HepG2 (cell line): ENCODE results near the gene ERMARD. TPM values are rescaled to one million over a fixed set of nuclear protein-coding genes. Genes with fewer than 3 reads are reported as not detected.

Experiments used
- DNMT1 ChIP-seq: sonication (generic); formaldehyde crosslinking; IDR thresholded peaks from 2 replicates; pipeline ENCODE4 v1.5.1; 2020; ENCODE audit warnings: mild to moderate bottlenecking, missing genetic modification reagents
- GRHL1 ChIP-seq: sonication (generic); formaldehyde crosslinking; conservative IDR thresholded peaks from 2 replicates; pipeline ENCODE4 v1.8.0; 2022; ENCODE audit warnings: missing genetic modification reagents
- GZF1 ChIP-seq: sonication (generic); formaldehyde crosslinking; IDR thresholded peaks from 2 replicates; pipeline ENCODE4 v1.5.1; 2020; ENCODE audit warnings: mild to moderate bottlenecking, missing genetic modification reagents
- MYNN ChIP-seq: sonication (generic); formaldehyde crosslinking; IDR thresholded peaks from 2 replicates; pipeline ENCODE4 v1.4.0; 2020; ENCODE audit warnings: mild to moderate bottlenecking, low read depth, missing genetic modification reagents
- NFIC ChIP-seq: IDR thresholded peaks from 2 replicates; pipeline ENCODE4 v1.6.1; 2012; ENCODE audit warnings: mild to moderate bottlenecking, low read length, inconsistent platforms
- NONO ChIP-seq, 2 experiments: fragments of 450-650 bp in 1 of 2; sonication (generic) in 1 of 2; formaldehyde crosslinking in 1 of 2; IDR thresholded peaks in 1 of 2; conservative IDR thresholded peaks in 1 of 2; 2 replicates each; pipeline versions ENCODE4 v1.6.1 to v1.8.0; 2017 to 2022; ENCODE audit warnings: mild to moderate bottlenecking in 1 of 2, missing genetic modification reagents in 1 of 2, moderate library complexity in 1 of 2
- POLR2A ChIP-seq, 2 experiments: IDR thresholded peaks; 2 replicates each; pipeline ENCODE4 v1.6.1; 2011; ENCODE audit warnings: low read depth in 2 of 2, low read length in 2 of 2, mild to moderate bottlenecking in 1 of 2, moderate library complexity in 1 of 2; ENCODE audit not compliant: insufficient read depth in 1 of 2
- RELA ChIP-seq: sonication (generic); formaldehyde crosslinking; IDR thresholded peaks from 2 replicates; pipeline ENCODE4 v1.4.0; 2020; ENCODE audit warnings: missing genetic modification reagents
- SAFB2 ChIP-seq: sonication (generic); formaldehyde crosslinking; IDR thresholded peaks from 2 replicates; pipeline ENCODE4 v1.5.1; 2020; ENCODE audit warnings: missing genetic modification reagents, low read depth, mild to moderate bottlenecking, borderline replicate concordance
- YY1 ChIP-seq: IDR thresholded peaks from 2 replicates; pipeline ENCODE4 v1.6.1; 2011; ENCODE audit warnings: low read length, low read depth, moderate library complexity, mild to moderate bottlenecking; ENCODE audit not compliant: insufficient read depth, insufficient replicate concordance
- ZBTB33 ChIP-seq: sonication (generic); formaldehyde crosslinking; IDR thresholded peaks from 2 replicates; pipeline ENCODE4 v1.4.0; 2020; ENCODE audit warnings: missing genetic modification reagents
- ZC3H4 ChIP-seq: sonication (generic); formaldehyde crosslinking; IDR thresholded peaks from 2 replicates; pipeline ENCODE4 v1.4.0; 2020; ENCODE audit warnings: missing genetic modification reagents, borderline replicate concordance
- ZHX2 ChIP-seq, 2 experiments: sonication (generic) in 1 of 2; formaldehyde crosslinking in 1 of 2; IDR thresholded peaks; 2 replicates each; pipeline versions ENCODE4 v1.6.1 to v1.9.0; 2014 to 2022; ENCODE audit warnings: antibody characterized with exemption in 1 of 2, borderline replicate concordance in 1 of 2, inconsistent platforms in 1 of 2, low read depth in 1 of 2, missing genetic modification reagents in 1 of 2
- ZNF10 ChIP-seq: sonication (generic); formaldehyde crosslinking; IDR thresholded peaks from 2 replicates; pipeline ENCODE4 v1.4.0; 2020; ENCODE audit warnings: mild to moderate bottlenecking, low read depth, missing genetic modification reagents, borderline replicate concordance
- ZNF20 ChIP-seq: sonication (generic); formaldehyde crosslinking; IDR thresholded peaks from 2 replicates; pipeline ENCODE4 v1.4.0; 2020; ENCODE audit warnings: mild to moderate bottlenecking, moderate library complexity, missing genetic modification reagents
- ZNF337 ChIP-seq: sonication (generic); formaldehyde crosslinking; IDR thresholded peaks from 2 replicates; pipeline ENCODE4 v1.5.1; 2020; ENCODE audit warnings: missing genetic modification reagents, low read depth, mild to moderate bottlenecking, borderline replicate concordance
- ZNF644 ChIP-seq: IDR thresholded peaks from 2 replicates; pipeline ENCODE4 v1.6.1; 2016; ENCODE audit warnings: low read depth
- ZNF746 ChIP-seq: sonication (generic); formaldehyde crosslinking; IDR thresholded peaks from 2 replicates; pipeline ENCODE4 v1.8.0; 2022; ENCODE audit warnings: mild to moderate bottlenecking, missing genetic modification reagents
- ZNF775 ChIP-seq: sonication (generic); formaldehyde crosslinking; IDR thresholded peaks from 2 replicates; pipeline ENCODE4 v1.4.0; 2020; ENCODE audit warnings: missing genetic modification reagents, mild to moderate bottlenecking, moderate library complexity, borderline replicate concordance
- ZSCAN21 ChIP-seq: sonication (generic); formaldehyde crosslinking; IDR thresholded peaks from 2 replicates; pipeline ENCODE4 v1.8.0; 2022; ENCODE audit warnings: mild to moderate bottlenecking, missing genetic modification reagents, moderate library complexity, borderline replicate concordance
- polyA plus RNA-seq, 8 experiments: library from polyadenylated mRNA; depleted of rRNA in 3 of 8; stranded (reverse) in 7 of 8; unstranded in 1 of 8; fragments of >200 nt; fragmentation: Illumina TruSeq in 4 of 8; extraction: Trizol in 4 of 8; gene quantifications; 2 replicates each; pipeline versions ENCODE4 v1.2.1 to v1.2.3, GENCODE V29; 2011 to 2016; ENCODE audit warnings: low read depth in 4 of 8, missing spikeins in 1 of 8, mixed read lengths in 1 of 8; ENCODE audit not compliant: insufficient read depth in 1 of 8
- total RNA-seq, 5 experiments: library from RNA; depleted of rRNA; stranded (reverse); fragments of >200 nt; fragmentation: Illumina TruSeq; extraction: Trizol; gene quantifications; 2 replicates each; pipeline ENCODE4 v1.2.3, GENCODE V29; 2016; ENCODE audit warnings: low read depth in 1 of 5

ERMARD gene
- total and polyA plus RNA-seq, 2 of the 13 experiments (the other 11 are each of a cell fraction or from before 2014, with no cell fraction given): 8.8 to 10.7 TPM

DNA sequence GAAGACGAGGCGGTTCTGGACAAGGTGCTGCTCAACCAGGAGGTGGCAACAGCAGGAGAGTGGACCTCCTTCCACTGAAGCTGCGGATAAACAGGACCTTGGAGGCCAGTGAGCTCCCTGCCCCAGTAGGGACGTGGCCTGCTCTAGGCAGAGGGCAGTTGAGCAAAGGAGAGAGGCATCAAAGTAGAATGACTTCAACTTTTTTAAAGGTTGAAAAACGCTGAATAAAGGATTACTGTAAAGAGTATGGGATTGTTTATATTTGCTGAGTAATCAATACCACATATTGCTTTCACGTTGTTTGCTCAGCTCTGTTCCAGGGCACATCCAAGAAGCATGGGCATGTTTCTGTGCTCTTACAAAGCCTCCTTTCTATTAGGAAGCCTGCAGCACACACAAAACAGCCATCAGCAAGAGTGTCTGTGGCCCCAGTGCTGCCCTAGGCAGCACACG is 48.1 kb downstream of the ERMARD start (continued):
- no peak; the same call in 1 of the 2 replicates for TF ChIP-seq ZNF746
- TF ChIP-seq ZBTB33 (CRISPR knock-in tag): no peak
- TF ChIP-seq ZC3H4: no peak
- TF ChIP-seq POLR2A (IDR thresholded peaks at IDR 0.05; ENCODE audit: insufficient read depth in 1 of 2, low read depth in 2 of 2, low read length in 2 of 2): peak; percentile 51 to 69; a peak in 2 of 4 replicates
- TF ChIP-seq ZNF644: no peak
- TF ChIP-seq SAFB2 (CRISPR knock-in tag): no peak
- peak; percentile 35; the same call in 1 of the 2 replicates for TF ChIP-seq ZSCAN21
- no peak for TF ChIP-seq ZHX2 (IDR thresholded peaks at IDR 0.05; ENCODE audit: low read depth)
- no peak for TF ChIP-seq ZHX2 (CRISPR knock-in tag; IDR thresholded peaks at IDR 0.05; ENCODE audit: borderline replicate concordance)
- no peak for TF ChIP-seq YY1
- TF ChIP-seq ZNF10: no peak
- TF ChIP-seq ZNF775 (CRISPR knock-in tag): no peak
- TF ChIP-seq ZNF20 (CRISPR knock-in tag): no peak
- no peak for TF ChIP-seq GZF1
- TF ChIP-seq MYNN (CRISPR knock-in tag): 0 out of 2 replicates have a peak, but pooled peaks have one; percentile 13
- peak; percentile 80; the same call in 1 of the 2 replicates for TF ChIP-seq NFIC
- no peak for TF ChIP-seq ZNF337 (CRISPR knock-in tag)
- TF ChIP-seq DNMT1: no peak
- no peak for TF ChIP-seq NONO (IDR thresholded peaks at IDR 0.05)
- TF ChIP-seq NONO (CRISPR knock-in tag; conservative IDR thresholded peaks at IDR 0.05): peak; percentile 51; the same call in 1 of the 2 replicates
- TF ChIP-seq RELA (CRISPR knock-in tag): no peak
- TF ChIP-seq GRHL1 (CRISPR knock-in tag): no peak
